Measurements from ENCODE around the gene ACP6.

- TF ChIP-seq CTCF (conservative IDR thresholded peaks at IDR 0.05; ENCODE audit: low read length) (no peak), EZH2phosphoT487 (IDR thresholded peaks at IDR 0.05; ENCODE audit: borderline replicate concordance, low read depth, low read length) (no peak)
Measured at GRCh38 chr1:147619741-147620140, 50.6 kb downstream of the ACP6 start.
